ENCODE data around the gene KRT37. TPM values are rescaled to one million over a fixed set of nuclear protein-coding genes. Genes with fewer than 3 reads are reported as not detected.

KRT37 gene
- total and polyA plus RNA-seq, 2 of the 13 experiments (the other 11 are each of a cell fraction or from before 2014, with no cell fraction given) = 0.69 TPM; not detected in 1

- peaks cover 2 to 43% of the 10 kb centered on the region in 2 experiments; a peak in 3 of 5 replicates for H3K27me3 ChIP-seq (ENCODE audit: control insufficient read depth in 1 of 2, insufficient read depth in 2 of 2, low read length in 2 of 2)
- WGBS (ENCODE audit: low lambda C conversion rate) = 44% methylated on average over 11 of the region's 11 CpGs
- in situ Hi-C loops (cut with HindIII; ENCODE audit: extremely low pct_ligation_motif_present, low pct_unique_long_range_greater_than_20kb) (no loop called here), intact Hi-C loops (cut with micrococcal nuclease; ENCODE audit: unreplicated experiment) (no loop called here)
- H3K36me3 ChIP-seq (replicated peaks in 1 of 2; ENCODE audit: control insufficient read depth in 1 of 2, insufficient read depth in 2 of 2, low read length in 2 of 2) = no peaks in the 10 kb centered on the region
- ChIA-PET POLR2A (no interaction called here), CTCF (ENCODE audit: low intra/inter-chr PET ratio, low total read pairs) (no interaction called here)
- DNase-seq (ENCODE audit: low spot score) (no peak), FAIRE-seq (no peak), ATAC-seq (no peak)
- H3K4me2 ChIP-seq (ENCODE audit: low read depth, low read length) = no peak overlapping the region
- BruUV-seq (replicated peaks) = no TSS peak
- H4K20me1 ChIP-seq (ENCODE audit: insufficient read depth, low read length) = no peaks in the 10 kb centered on the region
- H2AFZ ChIP-seq (ENCODE audit: low read length) = no peak overlapping the region
- no peak overlapping the region for H3K4me3 ChIP-seq (replicated peaks in 1 of 3; ENCODE audit: insufficient read depth in 1 of 3, low read depth in 2 of 3, low read length in 3 of 3)
- no peaks in the 10 kb centered on the region for H3K9me3 ChIP-seq (ENCODE audit: low read length)
- H3K27ac ChIP-seq (ENCODE audit: extremely low read length, insufficient read depth, low read length) = no peak overlapping the region
- H3K79me2 ChIP-seq (ENCODE audit: insufficient read depth, low read length) = no peaks in the 10 kb centered on the region
- H3K9ac ChIP-seq (ENCODE audit: insufficient read depth, low read depth, low read length) = no peak overlapping the region
- H3K4me1 ChIP-seq (ENCODE audit: insufficient read depth, low read length) = no peaks in the 10 kb centered on the region
- TF ChIP-seq TGIF2 (CRISPR knock-in tag; IDR thresholded peaks at IDR 0.05) (no peak), ZBTB49 (CRISPR knock-in tag; IDR thresholded peaks at IDR 0.05; ENCODE audit: borderline replicate concordance) (no peak), GPN1 (CRISPR knock-in tag; IDR thresholded peaks at IDR 0.05; ENCODE audit: borderline replicate concordance) (no peak)
- TF ChIP-seq, protein P1, sequence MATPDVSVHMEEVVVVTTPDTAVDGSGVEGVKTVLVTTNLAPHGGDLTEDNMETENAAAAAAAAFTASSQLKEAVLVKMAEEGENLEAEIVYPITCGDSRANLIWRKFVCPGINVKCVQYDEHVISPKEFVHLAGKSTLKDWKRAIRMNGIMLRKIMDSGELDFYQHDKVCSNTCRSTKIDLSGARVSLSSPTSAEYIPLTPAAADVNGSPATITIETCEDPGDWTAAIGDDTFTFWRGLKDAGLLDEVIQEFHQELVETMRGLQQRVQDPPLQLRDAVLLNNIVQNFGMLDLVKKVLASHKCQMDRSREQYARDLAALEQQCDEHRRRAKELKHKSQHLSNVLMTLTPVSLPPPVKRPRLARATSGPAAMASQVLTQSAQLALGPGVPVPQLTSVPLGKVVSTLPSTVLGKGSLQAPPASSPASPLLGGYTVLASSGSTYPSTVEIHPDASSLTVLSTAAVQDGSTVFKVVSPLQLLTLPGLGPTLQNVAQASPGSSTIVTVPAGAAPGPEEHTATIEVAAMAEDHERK (CRISPR knock-in tag; IDR thresholded peaks at IDR 0.05; ENCODE audit: low read depth) = no peak
Observed at GRCh38 chr17:41464173-41464572, 39.8 kb upstream of the KRT37 start.

DNA sequence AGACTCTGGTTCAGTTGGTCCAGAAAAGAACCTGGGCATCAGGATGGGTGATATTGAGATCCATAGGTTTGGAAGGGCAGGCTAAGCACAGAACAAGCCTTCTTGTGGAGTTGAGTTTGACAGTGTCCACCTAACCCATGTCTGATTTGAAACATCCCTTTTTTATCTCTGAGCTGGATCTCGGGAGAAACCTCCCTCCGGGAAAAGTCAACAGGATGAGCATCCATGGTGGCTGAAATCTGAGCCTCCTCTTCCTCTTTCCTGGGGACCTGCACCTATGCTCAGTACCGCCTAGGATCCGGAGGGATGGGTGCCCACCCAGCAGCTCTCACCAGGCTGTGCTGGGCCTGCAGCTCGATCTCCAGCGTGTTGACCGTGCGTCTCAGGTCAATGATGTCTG, 39.4 kb upstream of the KRT37 start:
- ATAC-seq = no peak

More for the DNA sequence above, 39.4 kb upstream of the KRT37 start:
- no peaks in the 10 kb centered on the region for H3K36me3 ChIP-seq (replicated peaks in 1 of 2; ENCODE audit: control insufficient read depth in 1 of 2, insufficient read depth in 2 of 2, low read length in 2 of 2)
- no peaks in the 10 kb centered on the region for H3K79me2 ChIP-seq (ENCODE audit: insufficient read depth, low read length)
- H3K4me1 ChIP-seq (ENCODE audit: insufficient read depth, low read length) = no peaks in the 10 kb centered on the region
- in situ Hi-C loops (cut with HindIII; ENCODE audit: extremely low pct_ligation_motif_present, low pct_unique_long_range_greater_than_20kb) (no loop called here), intact Hi-C loops (cut with micrococcal nuclease; ENCODE audit: unreplicated experiment) (no loop called here)
- ChIA-PET POLR2A (no interaction called here), CTCF (ENCODE audit: low intra/inter-chr PET ratio, low total read pairs) (no interaction called here)
- H3K27me3 ChIP-seq (ENCODE audit: control insufficient read depth in 1 of 2, insufficient read depth in 2 of 2, low read length in 2 of 2) = peaks cover 2 to 43% of the 10 kb centered on the region in 2 experiments; a peak in 3 of 5 replicates
- FAIRE-seq = no peak
- H3K27ac ChIP-seq (ENCODE audit: extremely low read length, insufficient read depth, low read length) = no peak overlapping the region
- TF ChIP-seq LRRFIP1 (CRISPR knock-in tag; conservative IDR thresholded peaks at IDR 0.05) (no peak), KDM5A (IDR thresholded peaks at IDR 0.05; ENCODE audit: borderline replicate concordance, low read length) (no peak), XBP1 (CRISPR knock-in tag; IDR thresholded peaks at IDR 0.05) (no peak), MTA3 (CRISPR knock-in tag; IDR thresholded peaks at IDR 0.05) (no peak), HNRNPUL1 (IDR thresholded peaks at IDR 0.05; ENCODE audit: low read depth, low read length) (no peak), PLRG1 (conservative IDR thresholded peaks at IDR 0.05) (no peak), ZNF761 (CRISPR knock-in tag; conservative IDR thresholded peaks at IDR 0.05) (no peak)
- H4K20me1 ChIP-seq (ENCODE audit: insufficient read depth, low read length) = no peaks in the 10 kb centered on the region
- no peak overlapping the region for H2AFZ ChIP-seq (ENCODE audit: low read length)
- BruUV-seq (replicated peaks) = no TSS peak
- 11% methylated on average over 4 of the region's 8 CpGs for WGBS (ENCODE audit: low lambda C conversion rate)
- no peak overlapping the region for H3K4me3 ChIP-seq (replicated peaks in 1 of 3; ENCODE audit: insufficient read depth in 1 of 3, low read depth in 2 of 3, low read length in 3 of 3)
- no peak overlapping the region for H3K4me2 ChIP-seq (ENCODE audit: low read depth, low read length)
- H3K9me3 ChIP-seq (ENCODE audit: low read length) = no peaks in the 10 kb centered on the region
- DNase-seq (ENCODE audit: low spot score) = no peak
- H3K9ac ChIP-seq (ENCODE audit: insufficient read depth, low read depth, low read length) = no peak overlapping the region

All from HepG2 (cell line).